ENCODE data around the gene SDE2. TPM values are rescaled to one million over a fixed set of nuclear protein-coding genes. Genes with fewer than 3 reads are reported as not detected.

The SDE2 gene
- total RNA-seq, 1 experiment from 2014 or later, result 21.8 TPM

- no peaks in the 10 kb centered on the region for H3K27me3 ChIP-seq (ENCODE audit: low read length)
- no peak overlapping the region for H2AFZ ChIP-seq (ENCODE audit: low read length)
- H3K4me1 ChIP-seq (ENCODE audit: low read length), result 0 out of 2 replicates have a peak, but pooled peaks cover 1% of the 10 kb centered on the region
- no peak overlapping the region for H3K27ac ChIP-seq (ENCODE audit: low read length)
- no peak overlapping the region for H3K9ac ChIP-seq (ENCODE audit: low read length)
- no peaks in the 10 kb centered on the region for H3K36me3 ChIP-seq (ENCODE audit: insufficient read depth, low read length)
- no peaks in the 10 kb centered on the region for H3K9me2 ChIP-seq (replicated peaks; ENCODE audit: insufficient read depth, low read length)
- H3K4me2 ChIP-seq (ENCODE audit: low read depth, low read length, poor library complexity, severe bottlenecking), result no peak overlapping the region
- no peak overlapping the region for H3K4me3 ChIP-seq (ENCODE audit: low read length)
- no peaks in the 10 kb centered on the region for H3K9me3 ChIP-seq (ENCODE audit: low read length)
- no peaks in the 10 kb centered on the region for H3K79me2 ChIP-seq (ENCODE audit: low read length)
- no peaks in the 10 kb centered on the region for H4K20me1 ChIP-seq (ENCODE audit: insufficient read depth, low read depth, low read length)
- DNase-seq, result no peak
These were observed 35.2 kb downstream of the SDE2 start for GRCh38 chr1:225963735-225964530.

- peak; percentile 83 for DNase-seq
- Histone ChIP-seq H3K79me2 (ENCODE audit: low read length) (no peaks in the 10 kb centered on the region), H4K20me1 (ENCODE audit: insufficient read depth, low read depth, low read length) (no peaks in the 10 kb centered on the region), H3K9me2 (replicated peaks; ENCODE audit: insufficient read depth, low read length) (no peaks in the 10 kb centered on the region), H3K9ac (ENCODE audit: low read length) (no peak overlapping the region), H3K27me3 (ENCODE audit: low read length) (no peaks in the 10 kb centered on the region), H3K27ac (ENCODE audit: low read length) (no peak overlapping the region), H2AFZ (ENCODE audit: low read length) (no peak overlapping the region), H3K4me2 (ENCODE audit: low read depth, low read length, poor library complexity, severe bottlenecking) (no peak overlapping the region), H3K36me3 (ENCODE audit: insufficient read depth, low read length) (no peaks in the 10 kb centered on the region), H3K4me1 (ENCODE audit: low read length) (no peaks in the 10 kb centered on the region), H3K9me3 (ENCODE audit: low read length) (no peaks in the 10 kb centered on the region), H3K4me3 (ENCODE audit: low read length) (no peak overlapping the region)
These were observed 36.6 kb downstream of the SDE2 start for GRCh38 chr1:225962440-225962975.

GRCh38 chr1:225961659-225962439, 37.3 kb downstream of the SDE2 start:
- Histone ChIP-seq H3K4me3 (ENCODE audit: low read length) (no peak overlapping the region), H4K20me1 (ENCODE audit: insufficient read depth, low read depth, low read length) (no peaks in the 10 kb centered on the region), H3K27me3 (ENCODE audit: low read length) (no peaks in the 10 kb centered on the region), H3K9ac (ENCODE audit: low read length) (no peak overlapping the region), H2AFZ (ENCODE audit: low read length) (no peak overlapping the region), H3K9me2 (replicated peaks; ENCODE audit: insufficient read depth, low read length) (no peaks in the 10 kb centered on the region), H3K9me3 (ENCODE audit: low read length) (no peaks in the 10 kb centered on the region), H3K4me1 (ENCODE audit: low read length) (no peaks in the 10 kb centered on the region), H3K36me3 (ENCODE audit: insufficient read depth, low read length) (no peaks in the 10 kb centered on the region), H3K79me2 (ENCODE audit: low read length) (no peaks in the 10 kb centered on the region), H3K27ac (ENCODE audit: low read length) (no peak overlapping the region), H3K4me2 (ENCODE audit: low read depth, low read length, poor library complexity, severe bottlenecking) (no peak overlapping the region)
- DNase-seq, result no peak

- Histone ChIP-seq H3K27me3 (ENCODE audit: low read length) (no peaks in the 10 kb centered on the region), H3K79me2 (ENCODE audit: low read length) (no peaks in the 10 kb centered on the region), H3K4me2 (ENCODE audit: low read depth, low read length, poor library complexity, severe bottlenecking) (no peak overlapping the region), H2AFZ (ENCODE audit: low read length) (no peak overlapping the region), H4K20me1 (ENCODE audit: insufficient read depth, low read depth, low read length) (no peaks in the 10 kb centered on the region), H3K4me1 (ENCODE audit: low read length) (no peaks in the 10 kb centered on the region), H3K9me3 (ENCODE audit: low read length) (no peaks in the 10 kb centered on the region), H3K27ac (ENCODE audit: low read length) (no peak overlapping the region), H3K4me3 (ENCODE audit: low read length) (no peak overlapping the region), H3K9me2 (replicated peaks; ENCODE audit: insufficient read depth, low read length) (no peaks in the 10 kb centered on the region), H3K36me3 (ENCODE audit: insufficient read depth, low read length) (no peaks in the 10 kb centered on the region), H3K9ac (ENCODE audit: low read length) (no peak overlapping the region)
- no peak for DNase-seq
These were observed 41.1 kb downstream of the SDE2 start for GRCh38 chr1:225958041-225958440.

GRCh38 chr1:225954753-225955152, 44.4 kb downstream of the SDE2 start:
- Histone ChIP-seq H3K9me3 (ENCODE audit: low read length) (no peaks in the 10 kb centered on the region), H4K20me1 (ENCODE audit: insufficient read depth, low read depth, low read length) (no peaks in the 10 kb centered on the region), H3K27ac (ENCODE audit: low read length) (no peak overlapping the region), H2AFZ (ENCODE audit: low read length) (no peak overlapping the region), H3K36me3 (ENCODE audit: insufficient read depth, low read length) (no peaks in the 10 kb centered on the region), H3K79me2 (ENCODE audit: low read length) (no peaks in the 10 kb centered on the region), H3K4me2 (ENCODE audit: low read depth, low read length, poor library complexity, severe bottlenecking) (no peak overlapping the region), H3K9me2 (replicated peaks; ENCODE audit: insufficient read depth, low read length) (no peaks in the 10 kb centered on the region), H3K4me1 (ENCODE audit: low read length) (no peaks in the 10 kb centered on the region), H3K9ac (ENCODE audit: low read length) (no peak overlapping the region), H3K4me3 (ENCODE audit: low read length) (no peak overlapping the region), H3K27me3 (ENCODE audit: low read length) (no peaks in the 10 kb centered on the region)
- DNase-seq, result no peak

GRCh38 chr1:225953315-225953714, 45.8 kb downstream of the SDE2 start:
- no peaks in the 10 kb centered on the region for H3K9me3 ChIP-seq (ENCODE audit: low read length)
- no peaks in the 10 kb centered on the region for H3K36me3 ChIP-seq (ENCODE audit: insufficient read depth, low read length)
- H3K9ac ChIP-seq (ENCODE audit: low read length), result no peak overlapping the region
- H3K79me2 ChIP-seq (ENCODE audit: low read length), result no peaks in the 10 kb centered on the region
- no peak for DNase-seq
- no peak overlapping the region for H3K27ac ChIP-seq (ENCODE audit: low read length)
- no peak overlapping the region for H3K4me3 ChIP-seq (ENCODE audit: low read length)
- H3K4me1 ChIP-seq (ENCODE audit: low read length), result no peaks in the 10 kb centered on the region
- H3K27me3 ChIP-seq (ENCODE audit: low read length), result no peaks in the 10 kb centered on the region
- no peak overlapping the region for H3K4me2 ChIP-seq (ENCODE audit: low read depth, low read length, poor library complexity, severe bottlenecking)
- no peaks in the 10 kb centered on the region for H3K9me2 ChIP-seq (replicated peaks; ENCODE audit: insufficient read depth, low read length)
- no peak overlapping the region for H2AFZ ChIP-seq (ENCODE audit: low read length)
- H4K20me1 ChIP-seq (ENCODE audit: insufficient read depth, low read depth, low read length), result no peaks in the 10 kb centered on the region

- no peak for DNase-seq
- H4K20me1 ChIP-seq (ENCODE audit: insufficient read depth, low read depth, low read length), result no peaks in the 10 kb centered on the region
- H3K79me2 ChIP-seq (ENCODE audit: low read length), result no peaks in the 10 kb centered on the region
- H2AFZ ChIP-seq (ENCODE audit: low read length), result no peak overlapping the region
- H3K4me3 ChIP-seq (ENCODE audit: low read length), result no peak overlapping the region
- H3K9me3 ChIP-seq (ENCODE audit: low read length), result no peaks in the 10 kb centered on the region
- H3K9me2 ChIP-seq (replicated peaks; ENCODE audit: insufficient read depth, low read length), result no peaks in the 10 kb centered on the region
- H3K4me1 ChIP-seq (ENCODE audit: low read length), result no peaks in the 10 kb centered on the region
- no peak overlapping the region for H3K27ac ChIP-seq (ENCODE audit: low read length)
- H3K4me2 ChIP-seq (ENCODE audit: low read depth, low read length, poor library complexity, severe bottlenecking), result no peak overlapping the region
- no peaks in the 10 kb centered on the region for H3K36me3 ChIP-seq (ENCODE audit: insufficient read depth, low read length)
- H3K27me3 ChIP-seq (ENCODE audit: low read length), result no peaks in the 10 kb centered on the region
- H3K9ac ChIP-seq (ENCODE audit: low read length), result no peak overlapping the region
These were observed 48.1 kb downstream of the SDE2 start for GRCh38 chr1:225950905-225951497.

GRCh38 chr1:225949041-225949440, 50.1 kb downstream of the SDE2 start:
- Histone ChIP-seq H3K27me3 (ENCODE audit: low read length) (no peaks in the 10 kb centered on the region), H3K27ac (ENCODE audit: low read length) (no peak overlapping the region), H4K20me1 (ENCODE audit: insufficient read depth, low read depth, low read length) (no peaks in the 10 kb centered on the region), H3K9me3 (ENCODE audit: low read length) (no peaks in the 10 kb centered on the region), H3K4me3 (ENCODE audit: low read length) (no peak overlapping the region), H3K4me2 (ENCODE audit: low read depth, low read length, poor library complexity, severe bottlenecking) (no peak overlapping the region), H3K79me2 (ENCODE audit: low read length) (no peaks in the 10 kb centered on the region), H3K9ac (ENCODE audit: low read length) (no peak overlapping the region), H3K9me2 (replicated peaks; ENCODE audit: insufficient read depth, low read length) (no peaks in the 10 kb centered on the region), H2AFZ (ENCODE audit: low read length) (no peak overlapping the region), H3K4me1 (ENCODE audit: low read length) (peaks cover 6% of the 10 kb centered on the region), H3K36me3 (ENCODE audit: insufficient read depth, low read length) (no peaks in the 10 kb centered on the region)
- no peak for DNase-seq
